IPS-NIHi7 (cell line): Measurements from ENCODE around the gene F3.

Source experiments
- DNase-seq: peaks from one replicate; pipeline ENCODE4 v3.0.0; 2012; ENCODE audit warnings: mixed read lengths; ENCODE audit errors: extremely low spot score

F3 gene

DNA sequence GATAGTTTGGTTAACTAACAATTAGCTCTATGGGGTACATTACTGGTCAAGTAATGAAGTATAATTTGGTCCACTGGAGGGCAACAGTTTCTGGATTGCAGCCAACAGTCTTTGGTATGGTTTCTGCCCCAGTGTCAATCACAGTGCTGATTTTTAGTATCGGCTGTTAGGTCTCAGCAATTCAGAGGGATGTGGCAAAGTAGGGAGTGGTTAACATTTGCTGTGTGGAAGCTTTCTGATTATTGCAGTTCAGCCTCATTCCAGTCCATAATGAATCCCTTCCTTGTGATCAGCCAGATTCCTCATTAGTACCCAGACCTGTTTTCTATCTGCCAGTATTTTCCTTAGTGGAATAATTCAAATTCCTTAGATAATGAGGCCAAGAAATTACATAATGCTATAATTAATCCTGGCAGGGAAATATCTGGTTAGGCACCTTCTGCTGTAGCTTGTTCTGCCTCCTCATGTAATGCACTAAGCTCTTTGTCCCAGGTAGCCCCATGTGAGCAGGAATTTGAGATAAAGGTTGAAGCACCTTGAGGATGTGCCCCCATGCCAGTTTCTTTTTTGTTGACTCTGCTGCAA, 14.0 kb downstream of the F3 start:
- DNase-seq = peak; percentile 25

DNA sequence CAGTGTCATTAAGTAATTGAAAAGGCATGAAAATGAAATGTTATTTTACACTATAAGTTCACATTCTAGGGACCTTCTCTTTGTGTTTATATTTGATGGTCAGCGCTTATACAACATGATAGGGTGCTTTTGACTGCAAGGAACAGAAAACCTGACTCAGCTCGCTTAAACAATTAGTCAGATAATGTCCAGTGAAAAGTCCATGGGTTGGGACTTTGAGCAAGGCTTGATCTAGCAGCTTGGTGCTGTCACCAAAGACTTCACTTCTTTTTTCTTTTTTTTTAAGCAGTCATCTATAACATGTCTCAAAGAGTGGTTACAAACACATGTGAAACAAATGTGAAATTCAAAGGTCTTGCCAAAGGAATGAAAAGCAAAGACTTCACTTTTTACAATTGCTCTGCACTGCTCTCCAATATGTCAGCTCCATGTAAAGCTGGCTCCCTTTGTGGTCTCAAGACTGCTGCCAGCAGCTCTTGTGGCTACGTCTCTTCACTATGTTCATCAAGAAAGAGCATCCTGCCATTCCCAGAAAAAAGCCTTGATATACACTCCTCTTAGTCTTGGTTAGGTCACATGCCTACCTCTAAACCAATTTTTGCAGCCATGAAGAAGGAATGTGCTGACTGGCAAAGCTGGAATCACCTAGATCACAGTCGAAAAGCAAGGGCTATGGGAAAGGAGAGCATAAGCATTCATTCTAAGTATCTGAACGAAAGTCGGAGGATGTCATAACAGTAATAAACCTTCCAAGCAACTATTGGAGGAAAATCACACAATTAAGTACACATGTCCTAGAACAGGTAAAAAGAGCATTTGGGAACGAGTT, 15.2 kb downstream of the F3 start:
- DNase-seq = no peak

DNA sequence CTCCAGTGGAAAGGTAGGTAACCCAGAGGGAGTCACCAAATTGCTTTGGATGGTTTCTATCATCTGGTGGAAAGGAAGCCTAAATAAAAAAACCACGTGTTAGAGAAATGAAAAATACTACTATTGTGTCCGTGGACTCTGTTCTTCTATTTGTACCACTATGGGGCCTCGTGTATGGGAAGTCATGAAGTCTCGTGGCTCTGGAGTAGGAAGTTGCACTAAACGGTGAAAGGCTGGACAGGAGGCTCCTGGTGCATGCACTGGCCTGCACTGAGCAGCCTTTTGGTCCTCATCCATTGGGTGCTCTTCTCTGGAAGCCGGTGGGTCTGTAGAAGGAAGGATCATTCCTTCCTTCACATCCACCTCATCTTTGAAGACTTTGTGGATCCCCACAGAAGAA, 17.0 kb downstream of the F3 start:
- DNase-seq = no peak

DNA sequence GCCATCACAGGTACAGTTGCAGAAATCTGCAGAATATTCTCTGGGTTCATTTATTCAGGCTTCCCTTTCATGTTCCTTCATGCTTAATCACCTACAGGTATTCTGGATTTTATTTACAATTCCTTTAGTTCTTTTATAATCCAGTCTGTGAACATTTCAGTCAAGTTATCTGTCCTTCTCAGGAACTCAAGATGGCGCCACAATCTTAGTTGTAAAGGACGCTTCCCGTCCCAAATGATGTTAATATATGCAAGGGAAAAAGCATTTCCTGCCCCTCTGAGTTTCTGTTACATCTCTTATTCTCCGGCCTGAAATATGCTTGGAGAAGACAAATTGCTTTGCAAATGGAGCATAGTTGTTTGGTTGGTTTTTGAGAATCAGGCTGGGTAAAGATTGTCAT, 19.3 kb downstream of the F3 start:
- no peak for DNase-seq

DNA sequence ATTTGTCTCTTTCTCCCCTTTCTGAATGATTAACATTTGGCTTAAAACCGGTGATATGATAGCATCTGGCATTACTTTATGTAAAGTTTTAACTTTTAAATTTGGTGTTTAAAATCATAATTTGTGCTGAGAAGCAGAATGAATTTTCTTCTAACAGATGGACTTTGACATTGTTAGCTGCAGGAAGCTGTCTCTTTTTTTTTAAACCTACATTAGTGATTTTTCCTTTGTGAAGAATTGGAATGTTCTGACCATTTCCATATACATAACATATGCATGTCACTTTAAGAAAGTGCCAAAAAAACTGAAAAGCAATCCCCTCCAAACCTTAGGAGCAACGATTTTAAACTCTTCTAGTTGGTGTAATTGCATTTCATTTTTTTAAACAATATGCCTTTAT, 22.2 kb downstream of the F3 start:
- no peak for DNase-seq

DNA sequence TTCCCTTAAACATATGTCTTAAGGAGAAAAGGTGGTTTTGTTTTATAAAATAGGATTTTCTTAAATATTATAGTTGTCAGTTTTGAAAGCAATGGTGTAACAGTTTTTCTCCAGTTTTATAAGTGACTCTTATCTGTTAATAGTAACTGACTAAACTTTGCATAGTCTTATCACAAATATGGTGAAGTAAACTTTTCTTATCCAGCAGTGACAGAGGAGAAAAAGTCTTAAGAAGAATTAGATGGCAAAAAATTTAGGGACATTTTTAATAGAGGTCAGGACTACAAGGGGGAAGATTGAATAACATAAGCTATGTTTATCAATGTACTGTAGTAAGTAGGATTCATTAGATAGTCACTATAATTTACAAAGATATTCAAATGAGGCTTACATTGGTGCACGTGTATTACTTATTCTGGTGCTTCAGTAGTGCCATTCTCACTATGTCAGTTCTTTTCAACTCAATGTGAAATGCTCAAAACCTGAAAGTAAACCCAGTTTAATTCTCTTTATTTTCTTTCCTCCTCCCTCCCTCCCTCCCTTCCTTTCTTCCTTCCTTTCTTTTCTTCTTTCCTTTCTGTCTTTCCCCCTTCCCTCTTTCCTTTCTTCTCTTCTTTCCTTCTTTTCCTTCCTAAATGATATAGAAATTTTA, 26.1 kb downstream of the F3 start:
- DNase-seq = no peak

DNA sequence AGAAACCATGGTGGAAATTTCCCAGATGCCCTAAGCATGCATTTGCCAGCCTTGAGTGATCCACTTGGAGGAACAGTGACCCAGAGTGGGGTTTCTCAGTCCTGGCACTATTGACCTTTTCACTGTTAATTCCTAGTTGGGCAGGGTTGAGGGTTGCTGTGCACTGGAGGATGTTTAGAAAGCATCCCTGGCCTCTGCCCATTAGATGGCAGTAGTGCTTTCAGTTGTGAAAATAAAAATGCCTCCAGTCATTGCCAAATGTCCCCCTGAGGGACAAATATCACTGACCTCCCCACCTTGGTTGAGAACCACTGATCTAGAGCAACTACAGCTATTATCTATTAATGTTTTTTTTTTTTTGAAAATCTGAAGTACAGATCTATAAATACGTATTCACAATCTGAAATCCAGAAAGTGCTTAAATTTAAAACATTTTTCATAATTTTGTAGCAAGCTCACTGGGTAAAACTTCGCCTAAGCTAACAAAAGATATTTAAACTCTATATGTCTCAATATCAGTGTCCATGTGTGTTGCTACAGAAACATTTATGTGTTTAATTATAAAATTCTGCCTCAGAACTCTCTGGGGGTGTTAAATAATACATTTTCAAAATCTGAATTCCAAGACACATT, 27.3 kb downstream of the F3 start:
- DNase-seq = peak; percentile 47

DNA sequence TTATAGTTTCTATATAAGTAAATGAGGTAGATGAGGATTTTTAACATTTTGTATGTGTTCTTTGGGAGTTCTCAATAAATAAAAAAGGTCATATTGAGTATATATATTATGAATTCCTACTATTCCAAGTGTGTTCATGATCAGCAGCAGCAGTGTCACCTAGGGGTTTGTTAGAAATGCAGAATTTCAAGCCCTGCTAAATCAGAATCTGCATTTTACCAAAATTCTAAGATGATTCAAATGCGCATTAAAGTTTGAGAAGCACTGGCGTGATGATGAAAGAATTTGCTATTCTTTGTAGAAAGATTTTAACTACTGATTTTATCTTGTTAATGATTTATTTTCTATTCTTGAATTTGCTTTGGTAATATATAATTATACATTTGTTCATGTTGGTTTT, 28.7 kb downstream of the F3 start:
- no peak for DNase-seq

DNA sequence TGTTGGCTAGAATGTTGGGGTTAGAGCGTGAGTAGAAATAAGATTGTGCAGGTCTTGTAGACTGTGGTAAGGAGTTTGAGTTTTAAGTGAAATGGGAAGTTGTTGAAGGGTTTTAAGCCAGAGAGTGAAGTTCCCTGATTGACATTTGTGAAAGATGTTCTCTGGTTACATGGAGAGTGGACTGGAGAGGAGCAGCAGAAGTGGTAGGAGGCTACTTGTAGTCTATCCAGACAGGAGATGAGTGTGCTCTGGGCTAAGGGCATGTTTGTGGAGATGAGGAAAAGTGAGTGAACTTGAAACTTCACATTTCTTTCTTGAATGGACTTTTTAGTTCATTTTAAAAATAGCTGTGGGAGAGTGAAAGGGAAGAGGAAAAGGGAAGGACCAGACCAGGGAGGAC, 37.0 kb downstream of the F3 start:
- no peak for DNase-seq

DNA sequence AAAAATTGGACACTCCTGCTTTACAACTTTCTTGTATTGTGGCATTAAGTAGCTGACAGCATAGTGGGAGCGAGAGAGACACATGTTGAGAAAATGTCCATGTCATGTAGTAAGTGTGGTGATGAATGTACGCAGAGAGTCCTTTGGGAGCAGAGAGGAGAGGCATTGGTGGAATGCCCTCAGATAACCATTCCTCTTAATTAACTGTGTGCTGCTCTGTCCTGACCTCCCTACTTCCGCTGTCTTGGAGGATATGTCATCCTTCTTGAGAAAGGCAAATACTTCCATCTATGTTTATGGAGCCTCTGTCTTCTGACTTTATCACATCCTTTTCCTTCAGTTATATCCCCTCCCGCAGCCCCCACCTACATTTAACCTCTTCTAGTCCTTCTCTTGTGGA, 38.4 kb downstream of the F3 start:
- no peak for DNase-seq

DNA sequence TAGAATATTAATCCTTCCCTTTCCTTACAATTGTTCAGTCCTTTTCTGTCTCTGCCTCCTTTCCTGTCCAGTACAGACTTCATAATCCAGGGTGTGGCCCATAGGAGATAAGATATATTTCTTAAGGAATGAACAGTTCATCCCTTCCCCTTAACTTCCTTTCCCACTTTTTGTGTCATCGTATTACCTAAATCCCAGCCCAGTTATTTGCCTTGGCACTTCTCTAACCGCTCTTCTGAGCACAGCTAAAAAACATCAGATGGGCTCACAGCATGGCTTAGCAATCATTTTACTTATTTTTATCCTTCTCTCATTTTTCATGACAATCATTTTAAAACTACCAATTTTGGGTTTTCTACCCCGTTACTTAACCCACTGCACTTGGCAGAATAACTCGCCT, 39.6 kb downstream of the F3 start:
- no peak for DNase-seq

DNA sequence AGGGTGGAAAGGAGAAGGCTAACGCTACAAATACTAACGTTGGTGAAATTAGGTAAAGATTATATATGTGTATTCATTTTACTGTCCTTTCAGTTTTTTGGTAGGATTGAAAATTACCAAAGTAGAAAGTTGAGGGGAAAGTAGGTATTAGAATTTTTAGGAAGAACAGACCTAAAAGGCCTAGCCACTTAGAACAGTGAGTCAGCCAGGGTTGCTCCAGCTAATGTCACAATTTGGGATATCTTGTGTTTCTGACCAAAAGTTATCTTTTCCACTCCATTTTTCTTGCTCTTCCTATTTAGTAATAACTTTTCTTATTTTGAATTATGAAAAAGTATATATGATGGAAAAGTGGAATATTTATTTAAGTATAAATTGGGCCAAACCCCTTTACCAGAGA, 40.1 kb downstream of the F3 start:
- DNase-seq = no peak

DNA sequence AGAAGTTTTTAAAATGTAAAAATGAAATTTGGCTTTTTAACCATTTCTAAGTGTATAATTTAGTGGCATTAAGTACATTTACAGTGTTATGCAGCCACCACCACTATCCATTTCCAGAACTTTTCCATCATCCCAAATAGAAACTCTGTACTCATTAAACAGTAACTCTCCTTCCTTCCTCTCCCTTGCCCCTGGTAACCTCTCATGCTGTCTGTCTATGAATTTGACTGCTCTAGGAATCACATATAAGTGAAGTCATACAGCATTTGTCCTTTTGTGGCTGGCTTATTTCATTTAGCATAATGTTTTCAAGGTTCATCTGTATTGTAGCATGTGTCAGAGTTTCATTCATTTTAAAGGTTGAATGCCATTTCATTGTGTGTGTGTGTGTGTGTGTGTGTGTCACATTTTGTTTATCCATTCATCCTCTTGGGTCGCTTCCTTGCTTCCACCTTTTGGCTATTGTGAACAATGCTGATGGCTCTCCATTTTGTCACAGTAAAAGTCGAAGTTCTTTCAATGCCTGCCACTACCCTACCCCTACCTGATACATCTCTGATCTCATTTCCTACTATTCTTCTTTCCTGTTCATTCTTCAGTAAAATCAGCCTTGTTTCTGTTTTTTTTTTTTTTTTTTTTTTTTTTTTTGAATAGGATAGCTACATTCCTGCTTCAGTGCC, 45.3 kb downstream of the F3 start:
- DNase-seq = no peak

DNA sequence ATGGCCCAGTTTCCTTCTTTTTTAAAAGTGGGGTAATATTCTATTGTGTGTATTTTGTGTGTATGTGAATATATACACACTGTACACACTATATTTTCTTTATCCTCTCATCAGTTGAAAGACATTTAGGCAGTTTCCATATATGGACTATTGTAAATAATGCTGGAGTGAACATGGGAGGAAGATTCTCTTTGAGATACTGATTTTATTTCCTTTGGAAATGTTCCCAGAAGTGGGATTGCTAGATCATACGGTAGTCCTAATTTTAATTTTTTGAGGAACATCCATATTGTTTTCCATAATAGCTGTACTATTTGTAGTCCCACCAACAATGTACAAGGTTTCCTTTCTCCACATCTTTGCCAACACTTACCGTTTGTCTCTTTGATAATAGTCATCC, 51.0 kb downstream of the F3 start:
- no peak for DNase-seq

DNA sequence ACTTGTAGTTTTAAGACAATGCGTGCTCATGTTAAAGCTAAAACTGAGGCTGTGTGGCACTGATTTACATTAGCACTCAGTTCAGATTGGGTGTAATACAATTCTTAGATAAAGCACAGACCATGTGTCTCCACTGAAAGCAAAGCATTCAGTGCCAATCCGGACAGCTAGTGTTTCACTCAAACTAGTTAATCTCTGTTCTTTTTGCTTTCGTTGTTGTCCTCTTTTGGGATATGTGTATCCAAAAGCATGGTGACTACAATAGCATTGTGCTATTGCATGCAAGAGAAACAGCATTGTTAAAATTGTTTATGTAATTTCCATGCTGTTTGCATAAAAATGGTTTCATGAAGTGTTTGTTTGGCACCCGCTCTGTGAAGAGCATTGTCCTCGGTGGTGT, 54.6 kb downstream of the F3 start:
- DNase-seq = no peak

DNA sequence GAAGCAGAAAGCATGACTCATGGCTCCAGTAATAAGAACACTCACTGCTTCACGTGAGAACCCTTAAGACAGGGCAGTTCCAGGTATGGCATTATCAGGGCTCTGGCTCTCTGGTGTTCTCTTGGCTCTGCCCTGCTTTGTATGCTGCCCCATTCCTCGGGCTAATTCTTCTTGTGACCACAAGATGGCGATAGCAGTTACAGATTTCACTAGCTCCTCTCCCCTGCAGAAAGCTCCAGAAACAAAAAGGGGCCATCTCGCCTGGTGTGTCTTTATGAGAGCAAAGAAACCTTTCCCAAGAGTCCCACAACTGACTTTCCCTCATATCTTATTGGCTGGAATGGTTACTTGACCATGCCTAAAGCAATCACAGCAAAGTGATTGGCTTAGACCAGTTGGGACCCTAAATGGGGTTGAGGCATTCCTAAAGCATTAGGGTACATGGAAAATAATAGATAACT, 60.1 kb downstream of the F3 start:
- peak; percentile 86 for DNase-seq

DNA sequence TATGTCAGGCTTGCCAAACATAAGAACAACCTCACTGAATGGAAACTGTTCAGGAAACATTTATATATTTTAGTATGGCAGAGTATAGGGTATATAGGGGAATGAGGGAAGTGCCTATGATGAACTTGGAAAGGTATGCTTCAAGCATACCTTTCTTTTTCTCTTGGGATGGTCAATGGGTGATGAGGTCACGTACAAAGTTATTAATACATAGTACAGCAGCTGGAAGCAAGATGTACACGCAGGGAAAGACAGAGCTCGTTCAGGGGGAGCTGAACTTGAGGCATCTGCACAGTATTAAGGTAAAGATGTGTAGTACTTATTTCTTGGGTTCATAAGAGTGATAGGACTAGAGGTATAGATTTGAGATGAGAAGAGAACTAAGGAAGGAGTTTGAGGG, 61.9 kb downstream of the F3 start:
- no peak for DNase-seq
